ENCODE measurements around the gene ZNF764.
"Not testable (repeated sequence)": the region's sequence is repeated elsewhere in the genome, so short reads cannot be mapped to it uniquely, and the experiment has no call there.

Gene ZNF764

DNA sequence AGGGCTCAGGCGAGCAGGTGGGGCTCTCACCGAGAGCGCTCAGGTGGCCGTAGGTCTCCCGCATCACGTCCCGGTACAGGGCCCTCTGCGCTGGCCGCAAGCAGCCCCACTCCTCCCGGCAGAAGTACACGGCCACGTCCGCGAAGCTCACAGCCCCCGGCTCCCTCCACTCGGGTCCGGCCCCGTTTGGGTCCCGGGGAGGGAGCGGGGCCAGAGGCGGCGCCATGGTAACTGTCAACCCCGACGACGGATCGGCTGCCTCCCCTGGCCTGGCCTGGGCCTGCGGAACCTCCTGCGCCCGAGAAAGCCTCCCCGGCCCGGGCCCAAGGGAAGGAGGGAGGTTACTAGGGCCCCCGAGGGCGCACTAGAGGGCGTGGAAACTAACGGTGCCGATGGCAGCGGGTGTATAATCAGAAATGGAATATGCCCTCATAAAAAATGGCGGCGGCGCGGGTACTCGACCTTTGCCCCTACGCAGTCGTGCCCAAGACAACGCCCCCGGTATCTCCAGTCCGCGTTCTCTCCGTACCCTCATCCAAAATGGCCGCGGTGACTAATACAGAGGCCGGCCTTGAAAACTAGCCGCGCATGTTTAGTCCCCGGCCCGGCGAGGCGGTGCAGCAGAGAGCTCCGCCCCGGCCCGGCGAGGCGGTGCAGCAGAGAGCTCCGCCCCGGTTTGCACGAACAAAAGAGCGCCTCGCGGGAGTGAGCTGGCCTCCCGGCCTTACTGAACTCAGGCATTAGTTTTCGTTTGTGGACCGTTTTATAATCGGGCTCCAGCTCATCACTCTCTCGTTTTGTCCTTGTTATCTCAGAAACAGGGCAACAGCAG, at the start of gene ZNF764:
Gene ZNF764, minus strand, starts transcription at position 418 of the 832 bp plus-strand sequence. Its CDS starts 192 bp downstream, at position 226.
- peak; percentile 95 for DNase-seq

DNA sequence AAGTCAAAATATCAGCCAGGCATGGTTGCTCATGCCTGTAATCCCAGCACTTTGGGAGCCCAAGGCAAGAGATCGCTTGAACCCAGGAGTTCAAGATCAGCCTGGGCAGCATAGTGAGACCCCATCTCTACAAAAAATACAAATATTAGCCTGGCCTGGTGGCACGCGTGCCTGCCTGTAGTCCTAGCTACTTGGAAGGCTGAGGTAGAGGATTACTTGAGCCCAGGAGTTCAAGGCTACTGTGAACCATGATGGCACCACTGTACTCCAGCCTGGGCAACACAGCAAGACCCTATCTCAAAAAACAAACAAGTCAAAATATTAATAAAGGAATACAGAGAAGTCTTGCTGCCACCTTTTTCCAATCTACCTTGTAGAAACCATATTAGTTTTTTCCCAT, 47.8 kb upstream of the ZNF764 start:
- DNase-seq: no peak

DNA sequence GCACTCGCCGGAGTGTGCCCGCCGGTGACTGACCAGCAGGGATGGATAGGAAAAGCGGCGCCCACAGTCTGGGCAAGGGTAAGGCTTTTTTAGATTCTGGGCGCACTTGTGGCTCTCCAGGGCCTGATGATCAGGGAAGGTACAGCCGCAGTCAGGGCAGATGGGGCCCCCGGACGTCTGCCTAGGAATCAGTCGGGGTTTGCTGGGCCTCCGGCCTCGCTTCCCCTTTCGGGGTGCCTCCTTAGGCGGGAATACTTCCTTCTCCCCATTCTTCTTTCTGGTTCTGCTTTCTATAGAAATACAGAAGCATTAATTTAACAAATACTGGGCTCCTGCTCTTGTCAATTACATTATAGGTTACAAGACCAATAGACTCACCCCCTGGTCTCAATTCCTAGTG, 47.0 kb upstream of the ZNF764 start:
- DNase-seq: no peak

DNA sequence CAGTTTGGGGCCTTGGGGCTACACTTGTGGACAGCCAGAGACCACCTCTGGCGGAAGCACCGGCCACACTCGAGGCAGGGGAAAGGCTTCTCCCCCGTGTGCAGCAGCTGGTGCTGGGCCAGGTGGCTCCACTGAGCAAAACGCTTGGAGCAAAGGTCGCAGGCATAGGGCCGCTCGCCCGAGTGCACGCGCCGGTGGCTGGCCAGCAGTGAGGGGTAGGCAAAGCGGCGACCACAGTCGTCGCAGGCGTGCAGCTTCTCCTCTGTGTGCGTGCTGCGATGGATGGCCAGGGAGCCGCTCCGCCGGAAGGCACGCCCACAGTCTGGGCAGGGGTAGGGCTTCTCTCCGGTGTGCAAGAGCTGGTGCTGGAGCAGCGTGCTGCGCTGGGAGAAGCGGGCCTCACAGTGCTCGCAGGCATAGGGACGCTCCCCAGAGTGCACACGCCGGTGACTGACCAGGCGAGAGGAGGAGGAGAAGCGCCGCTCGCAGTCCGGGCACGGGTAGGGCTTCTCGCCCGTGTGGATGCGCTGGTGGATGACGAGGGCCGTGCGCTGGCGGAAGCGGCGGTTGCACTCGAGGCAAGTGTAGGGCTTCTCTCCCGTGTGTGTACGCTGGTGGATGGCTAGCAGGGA, 46.3 kb upstream of the ZNF764 start:
- no peak for DNase-seq

DNA sequence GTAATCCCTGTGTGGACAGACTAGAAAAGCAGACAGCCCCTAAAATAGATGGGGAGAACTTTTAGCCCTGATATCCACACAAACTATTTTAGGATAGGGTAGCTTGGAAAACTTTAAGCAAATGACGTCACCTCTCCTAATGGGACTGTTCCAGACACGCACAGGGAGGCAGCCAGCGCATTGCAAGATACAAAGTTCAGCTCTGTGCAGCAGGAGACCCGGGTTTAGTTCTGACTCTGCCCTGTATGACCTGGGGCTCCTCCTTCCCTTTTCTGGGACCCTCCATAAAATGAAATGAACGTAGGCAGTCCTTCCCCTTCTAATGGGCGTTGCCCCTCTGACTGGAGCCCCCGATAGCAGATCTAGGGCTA, 45.8 kb upstream of the ZNF764 start:
- no peak for DNase-seq

DNA sequence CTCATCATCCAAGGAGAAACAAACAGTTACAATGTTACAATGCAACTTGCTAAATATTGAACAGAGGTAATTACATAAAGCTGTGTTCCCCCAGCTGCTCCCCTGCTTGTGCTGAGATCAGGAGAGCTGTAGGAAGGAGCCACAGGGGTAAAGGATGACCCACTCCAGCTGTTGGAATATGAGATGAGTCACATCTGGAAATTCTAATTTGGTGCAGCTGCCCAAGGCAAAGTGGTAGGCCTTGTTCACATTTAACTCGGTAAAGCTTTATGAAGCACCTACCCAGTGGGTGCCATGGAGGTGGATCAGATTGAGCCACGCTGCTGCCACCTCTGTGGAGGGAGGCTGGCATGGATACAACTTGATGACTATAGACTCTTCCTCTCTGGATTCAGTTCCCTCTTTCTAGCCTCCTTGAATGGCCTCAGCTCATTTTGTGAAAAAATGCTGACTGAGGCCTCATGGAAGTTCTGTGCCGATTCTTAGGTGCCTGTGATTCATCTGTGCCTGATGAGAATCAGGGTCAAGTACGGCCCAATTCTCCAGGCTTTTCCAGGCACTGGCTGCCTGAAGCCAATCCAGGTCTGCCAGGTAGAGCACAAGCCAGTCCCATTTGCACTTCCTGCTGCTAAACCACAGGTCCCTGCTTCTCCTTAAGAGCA, 44.6 kb upstream of the ZNF764 start:
- no peak for DNase-seq

DNA sequence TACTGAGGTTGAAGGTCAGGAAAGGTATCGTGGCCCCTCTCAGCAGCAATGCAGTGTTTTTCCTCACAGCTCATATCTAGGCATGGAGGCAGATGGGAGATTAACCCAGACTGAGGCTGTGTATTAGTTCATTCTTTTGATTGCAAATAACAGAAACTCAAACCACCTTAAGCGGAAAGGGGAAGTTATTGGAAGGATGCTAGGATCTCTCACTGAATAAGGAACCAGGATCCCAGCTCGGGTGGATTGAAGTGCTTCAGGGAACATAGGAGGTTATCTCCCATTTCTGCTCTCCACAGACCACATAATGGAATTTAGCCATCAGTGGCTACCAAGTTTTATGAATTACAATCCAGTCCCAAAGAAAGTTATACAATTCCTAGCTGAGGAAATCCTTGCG, 43.8 kb upstream of the ZNF764 start:
- no peak for DNase-seq

DNA sequence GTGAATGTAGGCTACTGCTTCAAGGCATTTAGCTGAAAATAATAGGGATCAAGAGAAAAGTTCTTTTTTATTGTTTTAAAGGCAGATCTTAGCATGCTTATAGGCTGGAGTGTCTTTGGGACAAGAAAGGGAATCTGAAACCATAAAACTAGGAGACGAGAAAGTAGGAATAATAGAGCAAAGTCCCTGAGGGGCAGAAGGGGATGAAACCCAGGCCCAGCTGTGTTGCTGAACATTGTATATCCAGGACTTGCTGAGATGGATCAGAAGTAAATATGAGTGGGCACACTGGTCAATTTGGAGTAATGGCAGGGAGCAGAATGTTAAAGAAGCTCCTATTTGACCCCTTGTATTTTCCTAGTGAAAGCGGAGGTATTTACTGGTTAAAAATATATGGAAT, 42.8 kb upstream of the ZNF764 start:
- no peak for DNase-seq

DNA sequence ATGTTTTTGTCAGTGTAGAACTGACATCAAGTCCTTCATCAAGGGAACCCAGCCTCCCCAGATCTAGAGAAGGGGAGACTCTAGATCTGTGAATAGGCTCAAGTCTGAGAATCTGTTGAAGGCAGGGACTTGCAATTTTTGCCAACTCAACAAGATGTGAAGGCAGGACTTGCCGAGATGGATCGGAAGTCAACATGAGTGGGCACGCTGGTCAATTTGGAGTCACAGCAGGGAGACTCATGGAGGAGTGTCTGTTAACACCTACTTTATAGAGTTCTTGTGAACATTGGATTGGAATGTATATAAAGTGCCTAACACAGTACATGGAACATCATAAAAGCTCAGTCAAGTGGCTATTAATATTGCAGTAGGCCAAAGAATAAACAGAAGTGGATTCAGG, 42.0 kb upstream of the ZNF764 start:
- DNase-seq: no peak

DNA sequence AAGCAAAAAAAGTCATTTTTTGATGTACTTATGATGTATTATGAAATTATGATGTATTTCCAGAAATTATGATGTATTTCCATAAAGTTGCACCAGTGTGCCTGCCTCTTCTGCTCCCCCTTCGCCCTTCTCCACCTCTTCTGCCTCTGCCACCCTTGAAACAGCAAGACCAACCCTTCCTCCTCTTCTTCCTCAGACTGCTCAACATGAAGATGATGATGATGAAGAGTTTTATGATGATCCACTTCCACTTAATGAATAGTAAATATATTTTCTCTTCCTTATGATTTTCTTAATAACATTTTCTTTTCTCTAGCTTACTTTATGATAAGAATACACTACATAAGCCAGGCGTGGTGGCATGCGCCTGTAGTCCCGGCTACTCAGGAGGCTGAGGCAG, 34.7 kb upstream of the ZNF764 start:
- no peak for DNase-seq

DNA sequence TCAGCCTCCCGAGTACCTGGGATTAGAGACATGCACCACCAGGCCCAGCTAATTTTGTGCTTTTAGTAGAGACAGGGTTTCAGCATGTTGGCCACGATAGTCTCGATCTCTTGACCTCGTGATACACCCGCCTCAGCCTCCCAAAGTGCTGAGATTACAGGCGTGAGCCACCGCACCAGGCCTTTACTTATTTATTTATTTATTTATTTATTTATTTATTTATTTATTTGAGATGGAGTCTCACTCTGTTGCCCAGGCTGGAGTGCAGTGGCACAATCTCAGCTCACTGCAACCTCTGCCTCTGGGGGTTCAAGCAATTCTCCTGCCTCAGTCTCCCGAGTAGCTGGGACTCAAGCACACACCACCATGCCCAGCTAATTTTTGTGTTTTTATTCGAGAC, 32.7 kb upstream of the ZNF764 start:
- not testable (repeated sequence) for DNase-seq

DNA sequence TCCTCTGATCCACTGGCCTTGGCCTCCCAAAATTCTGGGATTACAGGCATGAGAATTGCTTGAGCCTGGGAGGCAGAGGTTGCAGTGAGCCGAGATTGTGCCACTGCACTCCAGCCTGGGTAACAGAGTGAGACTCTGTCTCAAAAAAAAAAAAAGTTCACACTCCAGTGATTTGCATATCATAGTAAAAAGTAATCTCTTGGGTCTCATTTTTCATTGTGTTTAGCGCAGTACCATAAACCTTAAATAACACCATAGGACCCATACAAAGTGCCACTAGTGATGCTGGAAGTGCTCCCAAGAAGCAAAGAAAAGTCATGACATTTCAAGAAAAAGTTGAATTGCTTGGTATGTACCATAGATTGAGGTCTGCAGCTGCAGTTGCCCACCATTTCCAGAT, 31.4 kb upstream of the ZNF764 start:
- DNase-seq: not testable (repeated sequence)

DNA sequence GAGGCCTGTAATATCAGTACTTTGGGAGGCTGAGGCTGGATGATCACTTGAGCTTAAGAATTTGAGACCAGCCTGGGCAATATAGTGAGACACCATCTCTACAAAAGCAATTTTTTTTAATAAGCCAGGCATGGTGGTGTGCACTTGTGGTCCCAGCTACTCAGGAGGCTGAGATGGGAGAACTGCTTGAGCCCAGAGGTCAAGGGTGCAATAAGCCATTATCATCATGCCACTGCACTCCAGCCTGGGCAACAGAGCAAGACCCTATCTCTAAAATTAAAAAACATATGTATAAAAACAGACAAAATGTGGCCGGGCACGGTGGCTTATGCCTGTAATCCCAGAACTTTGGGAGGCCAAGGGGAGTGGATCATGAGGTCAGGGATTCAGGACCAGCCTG, 30.5 kb upstream of the ZNF764 start:
- DNase-seq: no peak

DNA sequence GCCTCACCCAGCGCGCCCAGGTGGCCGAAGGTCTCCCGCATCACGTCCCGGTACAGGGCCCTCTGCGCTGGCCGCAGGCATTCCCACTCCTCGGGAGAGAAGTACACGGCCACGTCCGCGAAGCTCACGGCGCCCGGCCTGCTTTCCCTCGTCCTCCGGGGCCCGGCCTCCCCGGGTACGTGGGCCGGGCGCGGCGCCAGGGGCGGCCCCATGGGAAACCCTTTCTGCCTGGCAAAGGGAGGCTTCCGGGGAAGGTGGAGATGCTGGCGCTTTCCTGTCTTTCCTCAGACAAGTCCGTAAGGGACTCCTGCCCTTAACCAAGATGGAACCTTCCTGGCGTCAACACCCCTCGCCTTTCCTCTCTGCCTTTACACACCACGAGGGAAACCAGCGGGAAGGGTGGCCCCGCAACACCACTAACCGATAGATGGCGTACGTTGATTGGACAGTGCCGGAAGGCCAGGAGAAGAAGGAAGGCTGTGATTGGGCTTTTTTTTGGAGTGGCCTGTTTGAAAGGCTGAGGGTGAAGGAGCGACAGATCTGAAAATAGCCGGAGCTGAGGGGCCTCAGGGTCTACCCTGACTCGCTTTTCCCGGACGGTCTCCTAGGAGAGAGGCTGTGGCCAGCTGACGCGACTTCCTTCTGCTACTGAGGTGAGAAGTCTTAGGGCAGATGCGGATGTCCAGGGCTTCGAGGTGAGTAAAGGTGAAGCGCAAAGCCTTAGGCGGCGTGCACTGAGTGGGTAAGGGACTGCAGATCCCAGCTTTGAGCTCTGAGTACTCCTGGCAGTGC, 27.4 kb upstream of the ZNF764 start, which contains the start of gene ZNF785:
Gene ZNF785, minus strand, starts transcription at position 298 of the 792 bp plus-strand sequence. Its CDS starts 86 bp downstream, at position 212.
- peak; percentile 96 for DNase-seq

DNA sequence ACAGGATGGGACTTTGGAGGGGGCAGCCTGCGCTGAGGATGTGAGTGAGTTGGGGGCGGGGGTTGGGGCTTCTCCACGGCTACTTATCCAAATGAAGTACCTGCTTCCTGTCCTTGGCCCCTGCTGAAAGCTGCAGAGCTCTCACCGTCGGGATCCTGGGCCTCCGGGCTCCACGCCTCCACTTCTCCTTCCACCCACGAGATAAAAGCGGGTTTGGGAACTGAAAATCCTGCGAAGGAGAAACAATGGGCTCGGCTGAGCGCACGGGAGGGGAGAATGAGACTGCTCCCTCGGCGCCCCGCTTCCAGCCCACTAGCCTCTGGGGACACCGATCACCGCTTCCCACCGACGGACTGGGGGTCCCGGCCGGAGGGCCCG, 26.8 kb upstream of the ZNF764 start:
- no peak for DNase-seq

DNA sequence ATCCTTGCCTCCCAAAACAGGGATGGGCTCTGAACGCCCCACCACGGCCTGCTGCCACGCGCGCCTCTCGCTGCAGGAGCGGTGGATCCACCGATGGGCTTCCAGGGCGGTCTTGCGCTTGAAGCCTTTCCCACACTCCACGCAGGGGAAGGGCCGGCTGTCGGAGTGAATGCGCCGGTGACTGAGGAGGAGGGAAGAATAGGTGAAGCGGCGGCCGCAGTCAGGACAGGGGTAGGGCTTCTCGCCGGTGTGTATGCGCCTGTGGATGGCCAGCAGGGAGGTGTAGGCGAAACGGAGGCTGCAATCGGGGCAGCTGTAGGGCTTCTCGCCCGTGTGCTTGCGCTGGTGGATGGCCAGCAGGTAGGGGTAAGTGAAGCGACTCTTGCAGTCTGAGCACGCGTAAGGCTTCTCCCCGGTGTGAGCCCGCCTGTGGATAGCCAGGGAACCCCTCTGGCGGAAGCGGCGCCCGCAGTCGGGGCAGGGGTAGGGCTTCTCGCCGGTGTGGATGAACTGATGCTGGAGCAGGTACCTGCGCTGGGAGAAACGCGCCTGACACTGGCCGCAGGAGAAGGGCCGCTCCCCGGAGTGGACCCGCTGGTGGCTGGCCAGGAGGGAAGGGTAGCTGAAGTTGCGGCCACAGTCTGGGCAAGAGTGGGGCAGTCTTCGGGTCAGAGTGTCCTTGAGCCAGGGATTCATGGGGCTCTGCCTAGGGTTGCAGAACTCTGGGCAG, 24.6 kb upstream of the ZNF764 start:
- DNase-seq: no peak

DNA sequence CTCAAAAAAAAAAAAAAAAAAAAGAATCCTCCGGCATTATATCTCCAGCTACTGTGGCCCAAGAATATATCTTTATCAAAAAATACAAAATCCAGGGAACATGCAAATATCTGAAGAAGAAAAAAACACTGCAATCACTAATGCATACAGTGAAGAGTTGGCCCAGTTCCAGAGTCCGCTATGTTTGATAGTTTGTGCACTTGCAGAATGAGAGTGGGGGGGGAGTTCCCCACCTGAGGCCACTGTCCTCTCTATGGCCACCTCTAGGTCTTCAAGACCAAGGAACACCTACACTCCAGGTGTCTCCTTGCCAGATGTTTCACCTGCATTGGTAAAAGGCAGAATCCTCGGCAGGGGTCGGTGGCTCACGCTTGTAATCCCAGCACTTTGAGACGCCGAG, 23.3 kb upstream of the ZNF764 start:
- no peak for DNase-seq

DNA sequence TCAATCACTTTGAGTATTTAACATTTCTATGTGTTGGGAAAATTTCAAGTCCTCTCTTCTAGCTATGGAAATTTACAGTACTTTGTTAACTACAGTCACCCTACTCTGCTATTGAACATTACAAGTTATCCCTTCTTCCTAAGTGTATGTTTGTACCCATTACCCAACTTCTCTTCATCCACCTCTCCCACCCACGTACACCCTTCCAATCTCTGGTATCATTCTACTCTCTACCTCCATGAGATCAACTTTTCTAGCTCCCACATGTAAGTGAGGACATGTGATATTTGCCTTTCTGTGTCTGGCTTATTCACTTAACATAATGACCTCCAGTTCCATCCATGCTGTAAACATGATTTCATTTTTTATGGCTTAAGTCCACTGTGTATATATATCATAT, 16.5 kb upstream of the ZNF764 start:
- DNase-seq: no peak

DNA sequence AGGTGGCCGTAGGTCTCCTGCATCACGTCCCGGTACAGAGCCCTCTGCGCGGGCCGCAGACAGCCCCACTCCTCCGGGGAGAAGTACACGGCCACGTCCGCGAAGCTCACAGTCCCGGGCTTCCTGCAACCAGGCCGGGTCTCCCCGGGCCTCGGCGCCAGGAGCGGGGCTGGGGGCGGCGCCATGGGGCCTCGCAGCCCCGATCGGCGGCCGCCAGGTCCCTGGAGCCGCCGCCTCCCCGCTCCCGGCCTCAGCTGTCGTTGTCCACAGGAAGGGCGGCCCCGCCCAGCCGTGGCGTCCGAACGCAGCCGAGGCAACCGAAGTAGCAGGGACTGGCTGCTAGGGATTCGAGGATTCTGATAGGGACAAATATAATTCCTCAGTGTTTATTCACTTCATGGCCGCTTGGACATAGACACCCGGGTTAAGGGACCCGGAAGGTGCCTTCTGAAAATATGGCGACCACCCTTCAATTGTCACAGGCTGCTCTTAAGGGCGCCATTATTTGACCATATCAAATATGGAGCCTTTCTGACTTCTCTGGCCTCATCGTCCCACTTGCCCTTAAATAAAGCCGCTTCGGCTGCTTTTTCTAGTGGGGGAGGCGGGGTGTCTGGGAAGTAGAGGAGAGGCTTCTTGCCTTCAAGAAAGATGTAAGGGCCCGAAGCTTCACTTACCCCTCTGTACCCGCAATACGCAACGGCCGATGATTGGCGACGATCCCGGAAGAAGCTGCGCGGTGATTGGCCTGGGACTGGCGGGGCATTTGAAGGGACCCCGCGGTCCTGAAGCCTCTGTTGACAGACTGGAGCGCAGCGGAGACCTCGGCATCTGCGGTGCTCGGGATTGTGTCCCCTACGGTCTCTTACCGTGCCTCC, 13.5 kb upstream of the ZNF764 start, which contains the start of gene ZNF688:
Gene ZNF688, minus strand, starts transcription at position 270 of the 878 bp plus-strand sequence. Its CDS starts 85 bp downstream, at position 185.
- DNase-seq: peak; percentile 96

DNA sequence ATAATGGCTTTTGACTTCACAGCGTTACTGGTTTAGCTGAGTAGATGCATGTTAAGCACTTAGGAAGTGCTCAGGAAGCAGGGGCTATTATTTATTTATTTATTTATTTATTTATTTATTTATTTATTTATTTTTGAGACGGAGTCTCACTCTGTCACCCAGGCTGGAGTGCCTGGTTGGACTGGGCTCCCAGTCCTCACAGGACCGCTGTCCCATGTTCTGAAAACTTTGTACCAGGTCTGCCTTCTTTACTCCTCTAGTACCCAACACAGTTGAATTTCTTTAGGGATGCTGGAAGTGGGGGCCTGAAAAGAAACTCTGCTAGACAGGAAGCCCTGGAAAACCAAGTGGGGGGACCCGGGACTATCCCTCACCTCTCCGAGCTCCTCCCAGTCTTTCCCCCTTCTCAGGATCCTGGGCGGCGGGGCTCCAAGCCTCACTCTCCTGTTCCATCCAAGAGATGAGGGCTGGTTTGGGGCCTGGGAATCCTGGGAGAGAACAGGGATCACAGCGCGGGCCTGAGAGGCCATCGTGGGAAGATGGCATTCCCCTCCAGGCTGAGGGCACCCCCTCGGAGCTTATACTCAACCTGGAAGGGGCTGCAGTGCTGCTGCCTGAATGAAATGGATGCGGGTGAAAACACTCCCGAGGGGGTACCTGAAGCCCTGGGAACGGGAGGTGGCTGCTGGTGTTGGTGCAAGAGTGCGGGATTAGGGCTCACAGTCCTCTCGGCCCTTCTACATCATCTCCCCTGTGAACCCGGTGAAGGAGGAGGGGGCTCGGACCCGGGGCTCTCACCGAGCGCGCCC, 12.7 kb upstream of the ZNF764 start:
- DNase-seq: no peak
